HCT116 (cell line): Measurements from ENCODE around the gene ADGRV1. TPM values are rescaled to one million over a fixed set of nuclear protein-coding genes. Genes with fewer than 3 reads are reported as not detected.
"Not testable (repeated sequence)": the region's sequence is repeated elsewhere in the genome, so short reads cannot be mapped to it uniquely, and the experiment has no call there.

Experiments
- ATAC-seq: fragments of 200-7000 bp; cut with Tn5 transposase; 2 replicates; pipeline ENCODE4 v1.9.1; 2020; ENCODE audit warnings: mild to moderate bottlenecking, moderate library complexity
- BruUV-seq: library from RNA; stranded (reverse); fragments of 400-500 nt; replicated peaks from 2 replicates; lab custom pipeline; 2021; lab: Mats Ljungman, UMichigan
- CTCF ChIA-PET: fragments of 300-600 bp; sonication (Branson Sonifier 250); formaldehyde crosslinking; loops from one replicate; lab custom pipeline; 2021; ENCODE audit warnings: antibody characterized with exemption; lab: Charles Lee
- POLR2A ChIA-PET: fragments of 300-600, 350-600 bp; sonication (Branson Sonifier 250); formaldehyde crosslinking; loops from one replicate; lab custom pipeline; 2021; ENCODE audit warnings: antibody characterized with exemption; lab: Charles Lee
- RAD21 ChIA-PET, 2 experiments: fragments of 300-600 bp; sonication (Branson Sonifier 250); formaldehyde crosslinking; loops; one replicate each; lab custom pipeline; 2023; ENCODE audit warnings: low total read pairs in 2 of 2; ENCODE audit not compliant: uncharacterized antibody in 2 of 2, unreplicated experiment in 2 of 2, low non-redundant PET in 1 of 2; lab: Charles Lee
- DNase-seq: peaks from one replicate; pipeline ENCODE4 v3.0.0-alpha.2; 2010; ENCODE audit warnings: low read depth, low spot score
- H2AFZ ChIP-seq: fragments of 200-600 bp; shearing (Covaris generic), sonication (generic); 2 replicates; pipeline ENCODE4 v1.6.1; 2017; ENCODE audit warnings: low read depth, mixed run types, mixed read lengths, antibody characterized with exemption, low read length; ENCODE audit not compliant: poor library complexity, severe bottlenecking
- H3K27ac ChIP-seq: 2 replicates; pipeline ENCODE4 v1.5.1; 2012; ENCODE audit warnings: low read depth, low read length
- H3K27me3 ChIP-seq: fragments of 200-600 bp; sonication (generic); 2 replicates; pipeline ENCODE4 v1.6.1; 2016; ENCODE audit warnings: mixed run types, low read length, mixed read lengths; ENCODE audit not compliant: insufficient read depth
- H3K36me3 ChIP-seq, 2 experiments: fragments of 200-500 bp in 1 of 2; fragments of 200-600 bp in 1 of 2; sonication (Bioruptor generic) in 1 of 2; sonication (generic) in 1 of 2; 2 replicates each; pipeline versions ENCODE4 v1.5.1 to v1.6.1; 2014 to 2016; ENCODE audit warnings: low read length in 2 of 2, inconsistent platforms in 1 of 2, mixed read lengths in 1 of 2, mixed run types in 1 of 2; ENCODE audit not compliant: insufficient read depth in 2 of 2, control insufficient read depth in 1 of 2
- H3K4me1 ChIP-seq, 2 experiments: fragments of 200-600 bp in 1 of 2; sonication (generic) in 1 of 2; 2 replicates each; pipeline versions ENCODE4 v1.5.1 to v1.6.1; 2012 to 2017; ENCODE audit warnings: low read length in 2 of 2, inconsistent platforms in 1 of 2, mild to moderate bottlenecking in 1 of 2, mixed read lengths in 1 of 2, mixed run types in 1 of 2, moderate library complexity in 1 of 2; ENCODE audit not compliant: insufficient read depth in 2 of 2, control insufficient read depth in 1 of 2
- H3K4me2 ChIP-seq: fragments of 200-600 bp; sonication (generic); 2 replicates; pipeline ENCODE4 v1.6.1; 2017; ENCODE audit warnings: mixed run types, low read length, mixed read lengths
- H3K4me3 ChIP-seq, 2 experiments: fragments of 200-600 bp in 1 of 2; sonication (generic) in 1 of 2; replicated peaks in 1 of 2; 2 replicates each; pipeline ENCODE4 v1.5.1; 2011 to 2016; ENCODE audit warnings: low read length in 2 of 2, control low read depth in 1 of 2, low read depth in 1 of 2, mild to moderate bottlenecking in 1 of 2, mixed read lengths in 1 of 2, mixed run types in 1 of 2
- H3K79me2 ChIP-seq: fragments of 200-600 bp; sonication (generic); 2 replicates; pipeline ENCODE4 v1.6.1; 2017; ENCODE audit warnings: mild to moderate bottlenecking, mixed run types, low read length, moderate library complexity, mixed read lengths; ENCODE audit not compliant: insufficient read depth
- H3K9ac ChIP-seq: fragments of 200-600 bp; sonication (generic); 2 replicates; pipeline ENCODE4 v1.6.1; 2016; ENCODE audit warnings: low read length, mixed read lengths
- H3K9me2 ChIP-seq: fragments of 200-600 bp; sonication (generic), shearing (Covaris generic); 2 replicates; pipeline ENCODE4 v1.6.1; 2017; ENCODE audit warnings: mixed run types, mild to moderate bottlenecking, moderate library complexity; ENCODE audit not compliant: insufficient read depth
- H3K9me3 ChIP-seq, 2 experiments: fragments of 200-500 bp in 1 of 2; fragments of 200-600 bp in 1 of 2; sonication (Bioruptor generic) in 1 of 2; sonication (generic) in 1 of 2; 2 replicates each; pipeline ENCODE4 v1.6.1; 2014 to 2017; ENCODE audit warnings: low read length in 2 of 2, mixed read lengths in 2 of 2, inconsistent platforms in 1 of 2, low read depth in 1 of 2, mild to moderate bottlenecking in 1 of 2, mixed run types in 1 of 2, moderate library complexity in 1 of 2; ENCODE audit not compliant: control insufficient read depth in 1 of 2, insufficient read depth in 1 of 2
- H4K20me1 ChIP-seq: fragments of 200-600 bp; sonication (generic), shearing (Covaris generic); 2 replicates; pipeline ENCODE4 v1.6.1; 2017; ENCODE audit warnings: mixed run types, mild to moderate bottlenecking, moderate library complexity; ENCODE audit not compliant: insufficient read depth
- CBX3 ChIP-seq: IDR thresholded peaks from 2 replicates; pipeline ENCODE4 v1.6.1; 2012; ENCODE audit warnings: low read depth
- EGR1 ChIP-seq: IDR thresholded peaks from 2 replicates; pipeline ENCODE4 v1.6.1; 2012; ENCODE audit warnings: low read depth
- POLR2A ChIP-seq: IDR thresholded peaks from 2 replicates; pipeline ENCODE4 v1.7.0; 2011; ENCODE audit warnings: borderline replicate concordance; ENCODE audit not compliant: insufficient read depth, insufficient read length; ENCODE audit errors: extremely low read depth
- ZFX ChIP-seq: fragments of 450-650 bp; IDR thresholded peaks from 2 replicates; pipeline ENCODE4 v1.6.1; 2017
- ZNF274 ChIP-seq: fragments of 200-500 bp; sonication (Bioruptor generic); IDR thresholded peaks from 2 replicates; pipeline ENCODE4 v1.6.1; 2014; ENCODE audit warnings: mild to moderate bottlenecking, low read depth, low read length, inconsistent platforms
- intact Hi-C: fragments of 100-400 bp; cut with micrococcal nuclease; formaldehyde crosslinking; loops from 2 replicates; pipeline ENCODE4 v1.10.0; 2022
- total RNA-seq: library from RNA; stranded (reverse); gene quantifications from one replicate; pipeline ENCODE4 v1.2.1, GENCODE V29; 2021; ENCODE audit not compliant: unreplicated experiment

ADGRV1 gene
- total RNA-seq, 1 experiment from 2014 or later, result 6.0 TPM

DNA sequence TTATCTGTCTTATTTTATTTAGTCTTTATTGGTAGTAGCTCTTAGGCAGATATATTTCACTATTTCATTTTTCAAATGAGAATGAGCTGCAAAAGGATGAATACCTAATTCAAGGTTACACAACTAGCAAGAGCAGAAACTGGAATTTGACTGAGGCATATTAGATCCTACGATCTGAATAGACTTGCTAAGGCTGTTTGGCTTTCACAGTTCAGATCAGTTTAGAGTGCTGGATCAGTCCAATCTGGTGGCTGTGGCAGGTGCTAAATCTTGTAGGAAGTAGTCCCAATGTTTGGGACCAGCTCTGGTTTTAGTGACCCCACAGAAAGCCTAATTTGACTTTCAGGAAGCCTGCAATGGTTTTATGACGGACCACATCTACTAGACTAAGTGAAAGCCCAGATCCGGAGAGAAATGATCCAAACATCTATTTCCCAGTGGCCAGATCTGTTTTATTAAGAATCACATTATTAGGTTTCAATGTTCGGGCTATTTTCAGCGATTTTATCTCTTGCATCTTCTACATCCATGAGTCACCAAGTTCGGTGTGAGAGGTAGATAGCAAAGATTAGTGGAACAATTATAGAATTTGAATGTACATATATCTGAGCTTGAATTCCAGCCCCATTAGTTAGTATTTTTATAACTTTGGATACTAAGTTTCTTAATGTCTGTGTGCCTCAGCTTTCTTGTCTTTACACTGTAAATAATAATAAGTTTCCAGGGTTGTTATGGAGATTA lies 359.5 kb downstream of the ADGRV1 start:
- H3K79me2 ChIP-seq, result no peaks in the 10 kb centered on the region
- RAD21 ChIA-PET, result no interaction called here
- no peaks in the 10 kb centered on the region for H3K4me1 ChIP-seq
- intact Hi-C loops, result no loop called here
- POLR2A ChIA-PET, result no interaction called here
- H3K4me3 ChIP-seq, result no peak overlapping the region
- H3K27ac ChIP-seq, result no peak overlapping the region
- DNase-seq (no peak), ATAC-seq (no peak)
- no peaks in the 10 kb centered on the region for H3K27me3 ChIP-seq
- H3K9me2 ChIP-seq, result no peaks in the 10 kb centered on the region
- CTCF ChIA-PET, result interaction anchor here (2.7 kb wide), 1 partner anchor 14 kb away, joined by 11 read pairs; no protein-coding TSS in a partner anchor
- no peaks in the 10 kb centered on the region for H3K9me3 ChIP-seq
- no TSS peak for BruUV-seq
- H3K36me3 ChIP-seq, result no peaks in the 10 kb centered on the region
- TF ChIP-seq ZNF274 (no peak), EGR1 (no peak), ZFX (no peak), CBX3 (no peak)
- H2AFZ ChIP-seq, result no peak overlapping the region
- H4K20me1 ChIP-seq, result no peaks in the 10 kb centered on the region
- no peak overlapping the region for H3K4me2 ChIP-seq
- H3K9ac ChIP-seq, result no peak overlapping the region

- ATAC-seq (no peak), DNase-seq (no peak)
- ChIA-PET POLR2A (no interaction called here), CTCF (no interaction called here), RAD21 (no interaction called here)
- H3K9ac ChIP-seq, result no peak overlapping the region
- H3K9me2 ChIP-seq, result no peaks in the 10 kb centered on the region
- no peaks in the 10 kb centered on the region for H3K9me3 ChIP-seq
- H3K36me3 ChIP-seq, result no peaks in the 10 kb centered on the region
- H4K20me1 ChIP-seq, result no peaks in the 10 kb centered on the region
- no peak overlapping the region for H2AFZ ChIP-seq
- H3K27ac ChIP-seq, result no peak overlapping the region
- no peak overlapping the region for H3K4me2 ChIP-seq
- BruUV-seq, result no TSS peak
- intact Hi-C loops, result no loop called here
- TF ChIP-seq POLR2A, result no peak
- no peak overlapping the region for H3K4me3 ChIP-seq
- H3K79me2 ChIP-seq, result no peaks in the 10 kb centered on the region
- no peaks in the 10 kb centered on the region for H3K4me1 ChIP-seq
- no peaks in the 10 kb centered on the region for H3K27me3 ChIP-seq
Measured at GRCh38 chr5:90921418-90921973, 362.9 kb downstream of the ADGRV1 start.

DNA sequence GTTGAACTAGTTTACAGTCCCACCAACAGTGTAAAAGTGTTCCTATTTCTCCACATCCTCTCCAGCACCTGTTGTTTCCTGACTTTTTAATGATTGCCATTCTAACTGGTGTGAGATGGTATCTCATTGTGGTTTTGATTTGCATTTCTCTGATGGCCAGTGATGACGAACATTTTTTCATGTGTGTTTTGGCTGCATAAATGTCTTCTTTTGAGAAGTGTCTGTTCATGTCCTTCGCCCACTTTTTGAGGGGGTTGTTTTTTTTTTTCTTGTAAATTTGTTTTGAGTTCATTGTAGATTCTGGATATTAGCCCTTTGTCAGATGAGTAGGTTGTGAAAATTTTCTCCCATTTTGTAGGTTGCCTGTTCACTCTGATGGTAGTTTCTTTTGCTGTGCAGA lies 365.6 kb downstream of the ADGRV1 start:
- H3K4me1 ChIP-seq, H3K36me3 ChIP-seq, H4K20me1 ChIP-seq, BruUV-seq, POLR2A ChIA-PET, DNase-seq, H3K79me2 ChIP-seq, intact Hi-C loops, H2AFZ ChIP-seq, H3K9ac ChIP-seq, RAD21 ChIA-PET, H3K27ac ChIP-seq, CTCF ChIA-PET, H3K4me3 ChIP-seq, H3K9me2 ChIP-seq, ATAC-seq, H3K27me3 ChIP-seq, H3K9me3 ChIP-seq, H3K4me2 ChIP-seq: not testable (repeated sequence)

DNA sequence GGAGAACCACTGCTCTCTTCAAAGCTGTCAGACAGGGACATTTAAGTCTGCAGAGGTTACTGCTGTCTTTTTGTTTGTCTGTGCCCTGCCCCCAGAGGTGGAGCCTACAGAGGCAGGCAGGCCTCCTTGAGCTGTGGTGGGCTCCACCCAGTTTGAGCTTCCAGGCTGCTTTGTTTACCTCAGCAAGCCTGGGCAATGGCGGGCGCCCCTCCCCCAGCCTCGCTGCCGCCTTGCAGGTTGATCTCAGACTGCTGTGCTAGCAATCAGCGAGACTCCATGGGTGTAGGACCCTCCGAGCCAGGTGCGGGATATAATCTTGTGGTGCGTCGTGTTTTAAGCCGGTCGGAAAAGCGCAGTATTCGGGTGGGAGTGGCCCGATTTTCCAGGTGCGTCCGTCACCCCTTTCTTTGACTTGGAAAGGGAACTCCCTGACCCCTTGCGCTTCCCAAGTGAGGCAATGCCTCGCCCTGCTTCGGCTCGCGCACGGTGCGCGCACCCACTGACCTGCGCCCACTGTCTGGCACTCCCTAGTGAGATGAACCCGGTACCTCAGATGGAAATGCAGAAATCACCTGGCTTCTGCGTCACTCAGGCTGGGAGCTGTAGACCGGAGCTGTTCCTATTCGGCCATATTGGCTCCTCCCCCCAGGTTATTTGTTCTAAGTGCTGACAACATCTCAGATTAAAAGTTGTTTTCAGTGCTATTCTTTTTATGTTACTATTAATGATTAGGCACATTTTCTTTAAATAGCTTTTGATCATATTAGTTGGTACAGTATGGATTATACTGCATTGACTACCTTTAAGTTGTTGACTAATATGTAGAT lies 370.6 kb downstream of the ADGRV1 start:
- RAD21 ChIA-PET, H3K27ac ChIP-seq, H2AFZ ChIP-seq, BruUV-seq, H3K9me2 ChIP-seq, H3K27me3 ChIP-seq, ATAC-seq, DNase-seq, H3K9ac ChIP-seq, H3K36me3 ChIP-seq, H3K79me2 ChIP-seq, H3K4me3 ChIP-seq, POLR2A ChIA-PET, H3K4me2 ChIP-seq, H4K20me1 ChIP-seq, CTCF ChIA-PET, intact Hi-C loops, H3K4me1 ChIP-seq, H3K9me3 ChIP-seq: not testable (repeated sequence)
